Lung (tissue), 12 donors: ENCODE measurements around the gene PTPRJ. TPM values are rescaled to one million over a fixed set of nuclear protein-coding genes. Genes with fewer than 3 reads are reported as not detected.

Source experiments
- ATAC-seq: fragments of 200-7000 bp; cut with Tn5 transposase; one replicate; pipeline ENCODE4 v1.9.1; 2020; ENCODE audit warnings: moderate number of reproducible peaks; ENCODE audit not compliant: insufficient read depth, low FRiP score
- DNase-seq, 3 donors: peaks; one replicate each; pipeline ENCODE4 v3.0.0-alpha.2; 2013 to 2017
- H3K27ac ChIP-seq, 2 donors: one replicate each; pipeline ENCODE4 v1.5.1; 2013; ENCODE audit warnings: mild to moderate bottlenecking in 2 of 2, moderate library complexity in 2 of 2, control low read depth in 1 of 2, inconsistent platforms in 1 of 2, low read depth in 1 of 2, low read length in 1 of 2
- H3K27me3 ChIP-seq, 3 donors: one replicate each; pipeline ENCODE4 v1.5.1; 2013; ENCODE audit warnings: low read length in 2 of 3; ENCODE audit not compliant: control insufficient read depth in 3 of 3, insufficient read depth in 3 of 3
- H3K36me3 ChIP-seq, 4 donors: one replicate each; pipeline ENCODE4 v1.5.1; 2013; ENCODE audit warnings: low read length in 4 of 4, mild to moderate bottlenecking in 1 of 4, moderate library complexity in 1 of 4; ENCODE audit not compliant: control insufficient read depth in 4 of 4, insufficient read depth in 4 of 4
- H3K4me1 ChIP-seq, 5 donors: one replicate each; pipeline ENCODE4 v1.5.1; 2013; ENCODE audit warnings: low read length in 5 of 5, mild to moderate bottlenecking in 2 of 5, moderate library complexity in 1 of 5; ENCODE audit not compliant: control insufficient read depth in 5 of 5, insufficient read depth in 5 of 5
- H3K4me3 ChIP-seq: one replicate; pipeline ENCODE4 v1.5.1; 2013; ENCODE audit warnings: mild to moderate bottlenecking, control low read depth, moderate library complexity
- H3K9ac ChIP-seq, 2 donors: one replicate each; pipeline ENCODE4 v1.5.1; 2013; ENCODE audit warnings: low read length in 2 of 2, control low read depth in 1 of 2; ENCODE audit not compliant: insufficient read depth in 1 of 2
- H3K9me3 ChIP-seq, 4 donors: one replicate each; pipeline ENCODE4 v1.5.1; 2013; ENCODE audit warnings: low read length in 3 of 4, mild to moderate bottlenecking in 1 of 4, moderate library complexity in 1 of 4; ENCODE audit not compliant: control insufficient read depth in 4 of 4, insufficient read depth in 3 of 4
- CTCF ChIP-seq: IDR thresholded peaks from 2 replicates; pipeline ENCODE4 v1.5.1; 2012; ENCODE audit warnings: mild to moderate bottlenecking; ENCODE audit errors: control extremely low read depth, extremely low read depth
- WGBS, 2 donors: extraction: QIAGEN DNeasy Blood & Tissue Kit; methylation state at CpG; one replicate each; pipeline ENCODE4 v1.1.7; 2013; 5-methylcytosine and 5-hydroxymethylcytosine counted together
- polyA plus RNA-seq, 2 donors: library from polyadenylated mRNA; stranded (reverse); fragments of 200-250 nt; gene quantifications; one replicate each; pipeline ENCODE4 v1.2.1, GENCODE V29; 2013
- total RNA-seq, 2 donors: library from RNA; depleted of rRNA in 1 of 2; stranded (reverse); fragments of >200 nt in 1 of 2; gene quantifications; one replicate each; pipeline ENCODE4 v1.2.1, GENCODE V29; 2014 to 2021
- donor health status: control.
- donor health status: control.
- donor health status: Bipolar disorder and iron deficiency.
- donor health status: healthy.
- donor health status: DM: yes; HTN: yes; CAD: no.

Gene PTPRJ
- total and polyA plus RNA-seq, 4 donors, result 3.9 to 51.4 (median 32.0) TPM

GRCh38 chr11:47983464-47984397 is 3.4 kb downstream of the PTPRJ start:
- Histone ChIP-seq H3K9me3 (no peaks in the 10 kb centered on the region), H3K27me3 (no peaks in the 10 kb centered on the region), H3K27ac (no peak overlapping the region), H3K36me3 (no peaks in the 10 kb centered on the region), H3K4me1 (peaks cover 0 to 19% (median 5%) of the 10 kb centered on the region in 5 donors), H3K4me3 (no peak overlapping the region), H3K9ac (no peak overlapping the region)
- no peak for TF ChIP-seq CTCF
- WGBS, 2 donors, result 56 to 73% methylated on average over 10 of the region's 10 CpGs
- peak in 2 of 3 donors; percentile 33 to 55 for DNase-seq
- ATAC-seq, result no peak

GRCh38 chr11:47986219-47986618 is 5.9 kb downstream of the PTPRJ start:
- no peak for ATAC-seq
- Histone ChIP-seq H3K4me3 (no peak overlapping the region), H3K27ac (no peak overlapping the region), H3K27me3 (no peaks in the 10 kb centered on the region), H3K36me3 (peaks cover 0 to 1% (median 0%) of the 10 kb centered on the region in 4 donors), H3K4me1 (peaks cover 0 to 16% (median 6%) of the 10 kb centered on the region in 5 donors), H3K9ac (no peak overlapping the region), H3K9me3 (no peaks in the 10 kb centered on the region)
- 90 to 91% methylated on average over 5 of the region's 5 CpGs for WGBS, 2 donors
- DNase-seq, result no peak
- no peak for TF ChIP-seq CTCF

- peaks cover 0 to 1% (median 0%) of the 10 kb centered on the region in 4 donors for H3K36me3 ChIP-seq
- H3K27ac ChIP-seq, result no peak overlapping the region
Observed at GRCh38 chr11:47986742-47987141, 6.4 kb downstream of the PTPRJ start.

More at GRCh38 chr11:47986742-47987141, 6.4 kb downstream of the PTPRJ start:
- Histone ChIP-seq H3K9me3 (no peaks in the 10 kb centered on the region), H3K27me3 (no peaks in the 10 kb centered on the region), H3K9ac (no peak overlapping the region), H3K4me1 (peaks cover 0 to 12% (median 6%) of the 10 kb centered on the region in 5 donors), H3K4me3 (no peak overlapping the region)
- 76 to 88% methylated on average over 1 of the region's 1 CpG for WGBS, 2 donors
- no peak for TF ChIP-seq CTCF
- no peak for DNase-seq
- ATAC-seq, result no peak
